HepG2 (cell line): ENCODE data around the gene GLYR1. TPM values are rescaled to one million over a fixed set of nuclear protein-coding genes. Genes with fewer than 3 reads are reported as not detected.

Source experiments
- CENPX ChIP-seq: sonication (generic); formaldehyde crosslinking; IDR thresholded peaks from 2 replicates; pipeline ENCODE4 v1.9.0; 2021; ENCODE audit warnings: mild to moderate bottlenecking, missing genetic modification reagents, moderate library complexity
- DMTF1 ChIP-seq: sonication (generic); formaldehyde crosslinking; IDR thresholded peaks from 2 replicates; pipeline ENCODE4 v1.4.0; 2020; ENCODE audit warnings: mild to moderate bottlenecking, missing genetic modification reagents
- FOXP4 ChIP-seq: sonication (generic); formaldehyde crosslinking; IDR thresholded peaks from 2 replicates; pipeline ENCODE4 v1.4.0; 2020; ENCODE audit warnings: missing genetic modification reagents
- GTF3A ChIP-seq: sonication (generic); formaldehyde crosslinking; conservative IDR thresholded peaks from 2 replicates; pipeline ENCODE4 v1.4.0; 2020; ENCODE audit warnings: mild to moderate bottlenecking, missing genetic modification reagents
- HES4 ChIP-seq: sonication (generic); formaldehyde crosslinking; IDR thresholded peaks from 2 replicates; pipeline ENCODE4 v1.9.0; 2021; ENCODE audit warnings: mild to moderate bottlenecking, missing genetic modification reagents, borderline replicate concordance
- HNF1A ChIP-seq, 2 experiments: sonication (generic) in 1 of 2; formaldehyde crosslinking in 1 of 2; IDR thresholded peaks; 2 replicates each; pipeline versions ENCODE4 v1.4.0 to v1.6.1; 2016 to 2020; ENCODE audit warnings: borderline replicate concordance in 1 of 2, low read depth in 1 of 2, mild to moderate bottlenecking in 1 of 2, missing genetic modification reagents in 1 of 2
- HNRNPH1 ChIP-seq: fragments of 200-400 bp; formaldehyde crosslinking; optimal IDR thresholded peaks from 2 replicates; pipeline ENCODE3; 2017; ENCODE audit warnings: mild to moderate bottlenecking, low read depth, low read length
- MAFK ChIP-seq, 2 experiments: IDR thresholded peaks in 1 of 2; conservative IDR thresholded peaks in 1 of 2; 2 replicates each; pipeline ENCODE4 v1.6.1; 2011; ENCODE audit warnings: improper control_type of control experiment in 2 of 2, low read length in 2 of 2
- MYNN ChIP-seq: sonication (generic); formaldehyde crosslinking; IDR thresholded peaks from 2 replicates; pipeline ENCODE4 v1.4.0; 2020; ENCODE audit warnings: mild to moderate bottlenecking, low read depth, missing genetic modification reagents
- NCOA1 ChIP-seq: sonication (generic); formaldehyde crosslinking; IDR thresholded peaks from 2 replicates; pipeline ENCODE4 v1.9.0; 2021; ENCODE audit warnings: missing genetic modification reagents
- NFATC3 ChIP-seq: sonication (generic); formaldehyde crosslinking; IDR thresholded peaks from 2 replicates; pipeline ENCODE4 v1.5.1; 2020; ENCODE audit warnings: mild to moderate bottlenecking, missing genetic modification reagents
- RARG ChIP-seq: sonication (generic); formaldehyde crosslinking; IDR thresholded peaks from 2 replicates; pipeline ENCODE4 v1.4.0; 2020; ENCODE audit warnings: low read depth, mild to moderate bottlenecking, missing genetic modification reagents
- ZBTB10 ChIP-seq: sonication (generic); formaldehyde crosslinking; IDR thresholded peaks from 2 replicates; pipeline ENCODE4 v1.4.0; 2020; ENCODE audit warnings: missing genetic modification reagents, borderline replicate concordance
- polyA plus RNA-seq, 8 experiments: library from polyadenylated mRNA; depleted of rRNA in 3 of 8; stranded (reverse) in 7 of 8; unstranded in 1 of 8; fragments of >200 nt; fragmentation: Illumina TruSeq in 4 of 8; extraction: Trizol in 4 of 8; gene quantifications; 2 replicates each; pipeline versions ENCODE4 v1.2.1 to v1.2.3, GENCODE V29; 2011 to 2016; ENCODE audit warnings: low read depth in 4 of 8, missing spikeins in 1 of 8, mixed read lengths in 1 of 8; ENCODE audit not compliant: insufficient read depth in 1 of 8
- total RNA-seq, 5 experiments: library from RNA; depleted of rRNA; stranded (reverse); fragments of >200 nt; fragmentation: Illumina TruSeq; extraction: Trizol; gene quantifications; 2 replicates each; pipeline ENCODE4 v1.2.3, GENCODE V29; 2016; ENCODE audit warnings: low read depth in 1 of 5

Gene GLYR1
- total and polyA plus RNA-seq, 2 of the 13 experiments (the other 11 are each of a cell fraction or from before 2014, with no cell fraction given) = 28.3 to 48.7 TPM

- TF ChIP-seq HNRNPH1 = no peak
- no peak for TF ChIP-seq HES4
- no peak for TF ChIP-seq CENPX (CRISPR knock-in tag)
- TF ChIP-seq HNF1A (IDR thresholded peaks at IDR 0.05; ENCODE audit: low read depth) = 0 out of 2 replicates have a peak, but pooled peaks have one; percentile 19
- no peak for TF ChIP-seq HNF1A (CRISPR knock-in tag; IDR thresholded peaks at IDR 0.05; ENCODE audit: borderline replicate concordance)
- TF ChIP-seq NCOA1 (CRISPR knock-in tag) = no peak
- no peak for TF ChIP-seq DMTF1 (CRISPR knock-in tag)
- no peak for TF ChIP-seq NFATC3 (CRISPR knock-in tag)
- TF ChIP-seq GTF3A (CRISPR knock-in tag) = no peak
- peak; percentile 35; the same call in 1 of the 2 replicates for TF ChIP-seq FOXP4 (CRISPR knock-in tag)
- no peak for TF ChIP-seq RARG (CRISPR knock-in tag)
- no peak for TF ChIP-seq ZBTB10 (CRISPR knock-in tag)
- no peak for TF ChIP-seq MAFK (conservative IDR thresholded peaks at IDR 0.05 in 1 of 2, IDR thresholded peaks at IDR 0.05 in 1 of 2; ENCODE audit: low read length in 2 of 2)
- TF ChIP-seq MYNN = no peak
Measured at GRCh38 chr16:4788489-4788889, 58.6 kb downstream of the GLYR1 start (continued).
